GM21526 (cell line): Measurements from ENCODE around the gene RGL3.
A peak's percentile ranks its signal among the peaks of the same experiment; 100 is the strongest.
"Not testable (repeated sequence)": the region's sequence is repeated elsewhere in the genome, so short reads cannot be mapped to it uniquely, and the experiment has no call there.

Source experiments
- ATAC-seq: cut with Tn5 transposase; IDR thresholded peaks from one replicate; pipeline ENCODE4 v1.9.1; 2021; ENCODE audit warnings: moderate library complexity; ENCODE audit not compliant: unreplicated experiment, low FRiP score

The RGL3 gene

GRCh38 chr19:11387162-11388034 lies 31.7 kb downstream of the RGL3 start:
- no peak for ATAC-seq

GRCh38 chr19:11384778-11385129 lies 34.4 kb downstream of the RGL3 start:
- no peak for ATAC-seq

- no peak for ATAC-seq
Observed at GRCh38 chr19:11383706-11384048, 35.4 kb downstream of the RGL3 start.

- no peak for ATAC-seq
Observed at GRCh38 chr19:11382898-11383705, 36.0 kb downstream of the RGL3 start.

GRCh38 chr19:11380653-11381537 lies 38.2 kb downstream of the RGL3 start:
- ATAC-seq = peak; percentile 63

- no peak for ATAC-seq
Observed at GRCh38 chr19:11379857-11380350, 39.2 kb downstream of the RGL3 start.

- not testable (repeated sequence) for ATAC-seq
Observed at GRCh38 chr19:11379269-11379845, 39.8 kb downstream of the RGL3 start.

GRCh38 chr19:11378319-11379189 lies 40.6 kb downstream of the RGL3 start:
- ATAC-seq = no peak

GRCh38 chr19:11377756-11378155 lies 41.4 kb downstream of the RGL3 start:
- ATAC-seq = no peak

GRCh38 chr19:11377237-11377636 lies 41.9 kb downstream of the RGL3 start:
- no peak for ATAC-seq

GRCh38 chr19:11375143-11375948 lies 43.8 kb downstream of the RGL3 start:
- no peak for ATAC-seq

GRCh38 chr19:11374433-11375142 lies 44.5 kb downstream of the RGL3 start, which contains the start of gene SWSAP1:
Gene SWSAP1, plus strand, starts transcription at chr19:11374666. Its CDS starts 15 bp downstream, at chr19:11374681.
- ATAC-seq = peak; percentile 82

- ATAC-seq = no peak
Observed at GRCh38 chr19:11373885-11374432, 45.2 kb downstream of the RGL3 start.

GRCh38 chr19:11373166-11373884 lies 45.8 kb downstream of the RGL3 start:
- no peak for ATAC-seq

GRCh38 chr19:11370744-11371143 lies 48.4 kb downstream of the RGL3 start:
- ATAC-seq = no peak

- ATAC-seq = no peak
Observed at GRCh38 chr19:11367528-11367927, 51.6 kb downstream of the RGL3 start.
